ENCODE results near the gene LINC00305.

LINC00305 gene

GRCh38 chr18:64148988-64149387, at the start of gene LINC00305:
LINC00305 (minus strand) TSS chr18:64149088.
- no peak for DNase-seq

GRCh38 chr18:64191069-64191468, 42.2 kb upstream of the LINC00305 start:
- no peak for DNase-seq

DNA sequence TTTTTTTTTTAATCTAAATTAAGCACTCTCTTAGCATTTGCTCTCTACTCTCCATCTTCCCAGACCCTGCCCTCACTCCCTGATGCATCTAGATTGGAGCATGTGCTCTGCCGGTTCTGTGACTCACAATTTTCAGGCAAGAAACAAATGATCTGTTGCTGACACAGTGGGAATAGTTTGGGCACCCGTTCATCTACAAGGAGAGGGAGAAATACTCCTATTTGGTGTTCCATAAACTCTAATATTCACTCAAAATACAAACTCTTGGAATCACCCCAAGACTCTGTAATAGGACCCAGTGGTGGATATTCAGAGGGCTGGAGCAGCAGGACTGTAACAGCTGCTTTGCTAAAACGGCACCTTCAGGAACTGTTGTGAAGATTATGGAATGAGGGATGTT, 37.1 kb upstream of the LINC00305 start:
- DNase-seq, result no peak

DNA sequence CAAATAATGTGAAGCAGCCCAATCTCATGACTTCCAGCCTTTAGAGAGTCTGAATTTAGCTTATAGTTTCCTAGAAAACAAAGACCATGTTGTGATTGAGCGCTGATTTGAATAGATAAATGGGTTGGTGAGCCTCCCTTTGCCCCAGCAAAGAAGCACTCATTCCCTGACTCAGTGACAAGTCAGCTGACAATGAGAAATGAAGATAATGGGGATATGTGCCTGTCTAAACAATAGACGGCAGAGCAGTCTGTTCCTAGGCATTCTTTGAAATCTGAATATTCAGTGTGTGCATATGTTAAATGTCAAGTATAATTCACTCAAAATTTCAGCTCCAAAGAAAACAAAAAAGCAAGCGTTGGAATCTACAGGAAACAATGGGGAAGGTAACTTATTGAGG, 34.8 kb upstream of the LINC00305 start:
- no peak for DNase-seq

- DNase-seq, result no peak
Measured at GRCh38 chr18:64180617-64181016, 31.7 kb upstream of the LINC00305 start.

GRCh38 chr18:64180171-64180570, 31.3 kb upstream of the LINC00305 start:
- no peak for DNase-seq

DNA sequence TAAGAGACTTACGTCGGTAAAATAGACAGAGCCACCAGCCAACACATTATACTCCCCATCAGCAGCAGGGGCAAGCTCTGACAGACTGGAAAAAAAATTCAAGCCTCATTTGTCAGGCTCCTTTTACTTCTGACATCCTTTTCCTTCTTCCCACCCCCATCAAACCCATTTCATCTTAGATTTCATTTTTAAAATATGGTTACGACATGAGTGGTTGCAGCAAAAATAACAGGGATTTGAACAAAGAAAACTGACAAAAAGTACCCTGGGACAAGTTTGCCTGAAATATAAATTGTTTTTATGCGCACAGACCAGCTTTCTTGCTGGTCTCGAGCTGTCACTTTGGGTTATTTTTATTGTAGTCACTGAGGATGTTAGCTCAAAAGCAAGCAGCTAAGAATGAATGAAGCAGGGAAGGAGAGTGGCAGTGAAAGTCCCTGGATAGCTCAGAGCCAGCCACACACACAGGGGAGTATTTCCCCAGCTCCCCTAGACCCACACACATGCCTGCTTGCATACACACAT, 30.7 kb upstream of the LINC00305 start:
- no peak for DNase-seq

- DNase-seq, result no peak
Measured at GRCh38 chr18:64178860-64179259, 30.0 kb upstream of the LINC00305 start.

DNA sequence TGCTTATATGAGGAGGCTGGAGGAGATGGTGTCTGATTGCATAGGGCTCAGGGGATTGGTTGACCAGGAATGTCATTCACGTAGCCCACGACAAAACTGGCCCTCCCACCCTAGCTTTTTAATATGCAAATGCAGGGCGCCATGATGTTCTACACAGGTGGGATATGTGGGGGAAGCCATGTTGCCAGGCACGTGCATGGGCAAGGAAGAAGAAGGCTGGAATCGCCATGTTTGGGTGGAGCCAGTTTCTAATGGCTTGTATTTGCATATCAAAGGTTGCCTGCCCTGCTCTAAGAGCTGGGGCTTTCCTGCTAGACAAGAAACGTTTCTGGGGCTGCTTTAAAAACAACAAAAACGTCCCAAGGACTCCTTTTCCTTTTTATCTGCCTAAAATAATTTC, 26.5 kb upstream of the LINC00305 start:
- no peak for DNase-seq

DNA sequence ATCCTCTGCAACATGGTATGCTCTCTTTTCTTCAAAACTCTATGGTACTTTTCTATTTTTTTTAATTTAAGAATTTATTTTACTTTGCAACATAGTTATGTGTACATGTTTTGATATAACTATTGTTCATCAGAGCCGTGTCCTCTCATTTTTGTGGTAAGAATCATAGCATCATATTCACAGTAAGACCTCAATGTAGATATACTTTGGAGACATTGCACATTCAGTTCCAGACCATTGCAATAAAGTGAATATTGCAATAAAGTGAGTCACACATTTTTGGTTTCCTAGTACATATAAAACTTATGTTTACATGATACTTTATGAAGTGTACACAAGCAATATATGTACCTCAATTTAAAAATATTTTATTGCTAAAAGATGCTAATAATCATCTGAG, 22.7 kb upstream of the LINC00305 start:
- DNase-seq, result no peak

DNA sequence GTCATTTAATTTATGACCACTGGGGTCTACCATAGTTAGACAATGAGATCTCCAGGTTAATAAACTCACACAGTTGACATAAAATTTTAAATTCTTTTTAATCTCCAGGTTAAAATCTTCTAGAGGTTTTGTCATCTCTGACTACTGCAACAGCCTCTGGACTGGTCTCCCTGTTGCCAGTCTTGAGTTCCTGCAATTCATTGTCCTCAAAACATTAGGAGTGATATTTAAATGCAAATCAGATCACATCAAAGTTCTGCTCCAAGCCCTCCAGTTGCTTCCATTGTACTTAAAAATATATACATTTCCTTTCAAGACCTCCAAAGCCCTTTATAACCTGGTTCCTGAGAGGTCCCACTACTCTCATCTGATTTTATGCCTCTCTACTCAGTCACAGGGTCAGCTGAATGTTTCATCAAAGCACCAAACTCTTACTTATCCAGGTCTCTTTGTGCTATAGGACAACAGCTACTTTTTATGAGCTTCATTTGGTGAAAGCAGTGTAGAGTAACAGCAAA, 18.6 kb upstream of the LINC00305 start:
- no peak for DNase-seq

DNA sequence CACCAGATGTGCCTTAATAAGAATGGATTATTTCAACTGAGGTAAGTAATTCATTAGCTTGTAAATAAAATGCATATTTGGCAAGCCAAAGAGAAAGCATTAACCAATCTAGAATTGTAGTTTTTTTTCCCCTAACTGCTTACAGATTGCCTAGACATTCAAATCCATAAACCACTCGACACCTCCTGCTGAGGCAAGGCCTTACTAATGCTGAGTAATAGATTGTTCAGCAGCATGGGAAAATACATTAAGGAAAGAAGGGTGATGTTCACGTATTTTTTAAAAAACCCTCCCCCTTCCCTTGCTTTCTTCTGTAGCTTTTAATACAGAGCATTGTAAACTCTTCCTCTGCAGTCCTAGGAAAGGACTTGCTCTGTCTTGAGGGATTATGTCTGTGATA, 17.0 kb upstream of the LINC00305 start:
- DNase-seq, result no peak

- DNase-seq, result no peak
Measured at GRCh38 chr18:64164883-64165282, 16.0 kb upstream of the LINC00305 start.

DNA sequence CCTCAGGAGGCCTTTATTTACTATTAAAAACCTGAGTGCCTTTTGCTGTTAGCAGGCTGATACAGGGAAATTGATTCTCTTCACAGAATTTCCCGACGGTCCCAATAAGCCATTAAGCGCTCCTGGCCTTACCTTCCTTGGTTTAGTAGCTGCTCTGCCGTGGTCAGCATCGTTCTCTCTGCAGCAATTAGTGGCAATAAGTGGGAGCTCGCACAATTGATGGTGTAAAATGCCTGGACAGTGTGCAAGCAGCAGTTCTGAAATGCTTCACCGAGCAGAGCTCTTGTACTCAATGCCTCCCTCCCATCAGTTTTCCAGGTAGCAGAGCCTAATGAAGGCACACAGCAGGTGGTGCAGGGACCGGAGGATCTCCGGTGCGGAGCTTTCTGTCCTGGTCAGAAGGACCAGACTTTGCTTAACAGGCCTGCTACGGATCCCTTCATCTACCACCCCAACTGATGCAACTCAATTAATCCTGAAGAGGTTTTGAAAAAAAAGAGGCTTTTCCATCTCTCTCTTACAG, 1.1 kb upstream of the LINC00305 start:
- DNase-seq, result no peak

- DNase-seq, result no peak
Measured at GRCh38 chr18:64142904-64143303, 6.0 kb downstream of the LINC00305 start.

- DNase-seq, result no peak
Measured at GRCh38 chr18:64137914-64138313, 11.0 kb downstream of the LINC00305 start.

GRCh38 chr18:64134044-64134747, 14.7 kb downstream of the LINC00305 start:
- no peak for DNase-seq

DNA sequence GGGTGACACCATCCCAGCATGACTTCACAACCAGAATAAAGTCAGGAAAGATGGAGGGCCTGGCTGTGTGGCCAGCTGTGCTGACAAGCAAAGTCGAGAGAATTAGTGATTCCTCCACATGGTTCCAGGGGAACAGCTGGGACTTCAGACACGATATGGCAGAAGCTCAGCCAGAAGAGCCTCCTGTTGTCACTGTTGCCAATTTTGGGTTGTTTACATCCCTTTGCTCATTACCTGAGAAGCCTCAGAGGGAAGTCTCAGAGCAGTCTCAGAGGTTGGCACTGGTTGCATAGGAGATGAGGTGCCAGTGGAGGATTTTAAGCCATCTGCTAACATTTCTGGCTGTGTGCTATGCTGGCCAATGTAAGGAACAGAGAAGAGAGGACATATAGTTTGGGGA, 16.0 kb downstream of the LINC00305 start:
- no peak for DNase-seq

DNA sequence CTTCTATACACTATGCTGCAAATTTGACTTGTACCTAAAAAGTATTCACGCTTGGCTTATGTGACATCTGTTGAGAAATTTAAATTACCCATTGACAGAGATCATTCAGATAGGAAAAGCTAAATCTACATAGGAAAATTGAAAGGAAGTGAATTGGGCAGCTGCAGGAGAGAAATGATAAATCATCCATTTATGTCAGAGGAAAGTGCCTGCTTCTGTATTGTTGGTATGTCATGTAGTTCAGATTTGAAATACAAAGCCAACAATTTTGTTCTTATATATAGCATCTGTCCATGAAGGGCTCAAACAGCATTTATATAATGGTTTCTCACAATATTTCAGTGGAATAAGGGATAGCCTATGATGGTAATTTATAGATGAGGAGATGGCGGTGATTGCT, 17.6 kb downstream of the LINC00305 start:
- no peak for DNase-seq

- no peak for DNase-seq
Measured at GRCh38 chr18:64127172-64127571, 21.7 kb downstream of the LINC00305 start.

GRCh38 chr18:64119916-64120315, 29.0 kb downstream of the LINC00305 start:
- DNase-seq, result no peak

DNA sequence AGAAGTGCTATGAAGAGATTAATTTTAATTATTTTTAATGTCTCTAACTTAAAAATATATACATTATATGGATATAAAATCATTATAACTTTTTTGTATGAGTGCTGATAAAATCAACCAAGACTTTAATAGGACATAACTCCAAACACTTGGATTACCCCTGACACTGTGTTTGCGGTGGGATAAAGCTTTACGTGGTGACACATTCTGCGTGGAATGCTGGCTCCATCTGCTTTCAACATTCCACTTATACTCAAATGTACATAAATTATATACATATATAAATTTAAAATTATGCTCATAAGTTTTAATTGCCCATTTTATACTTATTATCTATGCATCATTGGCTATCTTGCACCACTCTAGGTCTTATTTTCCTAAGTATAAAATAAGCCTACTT, 30.5 kb downstream of the LINC00305 start:
- no peak for DNase-seq

DNA sequence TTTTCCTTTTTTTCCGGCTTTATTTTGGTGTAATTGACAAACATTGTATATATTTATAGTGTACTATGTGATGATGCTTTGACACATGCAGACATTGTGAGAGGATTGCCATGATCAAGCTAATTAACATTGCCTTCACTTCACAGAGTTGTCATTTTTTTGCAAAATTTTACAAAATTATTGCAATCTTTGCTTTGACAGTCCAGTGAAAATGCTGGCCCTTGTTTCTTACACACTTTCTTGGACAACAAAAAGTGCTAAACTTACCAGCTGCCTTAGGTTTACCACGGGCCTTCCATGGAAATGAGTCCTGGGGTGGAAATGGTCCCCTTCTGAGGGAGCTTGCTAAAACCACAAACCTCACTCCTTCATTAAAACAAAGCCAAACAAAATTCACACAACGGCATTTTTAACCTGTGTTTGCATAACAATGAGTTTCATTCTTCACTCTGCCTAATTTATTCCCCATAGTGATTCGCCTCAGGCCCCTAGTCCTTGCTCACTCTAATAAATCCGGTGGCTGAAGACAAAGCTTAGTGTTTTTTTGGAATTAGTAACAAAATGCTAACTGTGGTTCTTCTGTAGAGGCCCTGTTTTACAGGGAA, 32.2 kb downstream of the LINC00305 start:
- no peak for DNase-seq

All from amygdala (tissue), 56 donors.